ENCODE results near the gene GALNT12. TPM values are rescaled to one million over a fixed set of nuclear protein-coding genes. Genes with fewer than 3 reads are reported as not detected.

The GALNT12 gene
- total RNA-seq, 1 donor from 2014 or later, result 2.5 TPM

DNA sequence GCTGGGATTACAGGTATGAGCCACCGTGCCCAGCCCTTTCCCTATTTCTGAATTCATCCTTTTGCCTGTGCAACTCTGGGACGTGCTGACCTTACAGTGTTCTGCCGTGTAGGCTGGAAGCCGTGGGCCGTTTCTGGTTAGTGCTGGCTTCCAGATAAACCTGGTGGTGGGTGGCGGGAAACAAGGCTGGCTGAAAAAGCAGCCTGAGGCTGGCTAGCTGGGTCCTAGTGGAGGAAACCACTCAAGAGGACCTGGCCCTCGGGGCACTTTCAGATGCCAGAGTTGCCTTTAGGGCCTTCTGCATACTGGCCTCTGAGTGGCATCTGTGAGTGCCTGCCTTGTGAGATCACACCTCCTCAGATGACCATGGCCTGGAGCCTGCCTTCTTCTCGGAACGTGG is 26.9 kb downstream of the GALNT12 start:
- no peak overlapping the region for H3K4me3 Mint-ChIP-seq
- no peak for DNase-seq (ENCODE audit: low spot score)
- no peak overlapping the region for H3K27ac Mint-ChIP-seq
- H3K9me3 Mint-ChIP-seq, result no peaks in the 10 kb centered on the region
- no peaks in the 10 kb centered on the region for H3K4me1 Mint-ChIP-seq (ENCODE audit: low read depth)
- no peaks in the 10 kb centered on the region for H3K36me3 Mint-ChIP-seq (ENCODE audit: low read depth)
- intact Hi-C loops (cut with micrococcal nuclease), result no loop called here
- H3K27me3 Mint-ChIP-seq (ENCODE audit: insufficient read depth), result no peaks in the 10 kb centered on the region

DNA sequence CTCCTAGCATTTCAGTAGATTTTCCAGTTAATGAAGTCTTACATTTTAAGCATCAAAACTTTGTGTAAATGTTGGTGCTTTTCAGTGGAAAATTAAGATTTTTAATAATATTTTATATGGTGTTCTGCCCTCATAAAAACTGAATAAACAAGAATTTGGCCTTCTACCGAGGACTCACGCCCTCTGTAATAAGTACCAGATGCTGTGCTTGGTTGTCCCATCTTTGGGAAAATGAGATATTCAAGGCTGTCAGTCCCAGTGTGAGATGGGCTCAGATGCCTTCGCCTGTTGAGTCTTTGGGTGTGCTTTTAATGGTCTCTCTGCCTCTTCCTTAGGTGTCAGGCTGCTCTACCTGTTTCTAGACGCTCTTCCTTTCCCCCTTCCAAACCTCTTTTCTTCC is 28.7 kb downstream of the GALNT12 start:
- no peaks in the 10 kb centered on the region for H3K36me3 Mint-ChIP-seq (ENCODE audit: low read depth)
- no peak for DNase-seq (ENCODE audit: low spot score)
- no peaks in the 10 kb centered on the region for H3K4me1 Mint-ChIP-seq (ENCODE audit: low read depth)
- intact Hi-C loops (cut with micrococcal nuclease), result no loop called here
- H3K4me3 Mint-ChIP-seq, result no peak overlapping the region
- no peak overlapping the region for H3K27ac Mint-ChIP-seq
- H3K27me3 Mint-ChIP-seq (ENCODE audit: insufficient read depth), result no peaks in the 10 kb centered on the region
- H3K9me3 Mint-ChIP-seq, result no peaks in the 10 kb centered on the region

DNA sequence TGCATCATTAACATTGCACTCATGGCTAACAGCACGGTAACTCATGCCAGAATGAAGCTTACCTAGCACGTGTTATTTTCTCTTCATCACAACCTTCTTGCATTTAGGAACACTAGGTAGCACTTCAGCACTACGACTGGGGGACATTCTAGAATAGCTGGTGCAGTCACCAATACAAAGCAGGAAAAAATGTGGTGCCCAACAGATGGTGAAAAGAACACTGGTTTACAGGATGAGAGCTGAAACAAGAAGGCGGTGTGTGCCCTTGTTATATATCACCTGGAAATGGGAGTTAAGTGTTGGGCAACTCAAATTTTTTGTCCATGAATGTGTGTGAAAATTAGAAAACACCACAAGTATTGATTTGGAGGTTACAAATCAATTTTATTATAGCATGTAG is 30.0 kb downstream of the GALNT12 start:
- no peak overlapping the region for H3K27ac Mint-ChIP-seq
- no peaks in the 10 kb centered on the region for H3K27me3 Mint-ChIP-seq (ENCODE audit: insufficient read depth)
- DNase-seq (ENCODE audit: low spot score), result no peak
- no peaks in the 10 kb centered on the region for H3K9me3 Mint-ChIP-seq
- H3K4me3 Mint-ChIP-seq, result no peak overlapping the region
- no peaks in the 10 kb centered on the region for H3K36me3 Mint-ChIP-seq (ENCODE audit: low read depth)
- intact Hi-C loops (cut with micrococcal nuclease), result no loop called here
- no peaks in the 10 kb centered on the region for H3K4me1 Mint-ChIP-seq (ENCODE audit: low read depth)

DNA sequence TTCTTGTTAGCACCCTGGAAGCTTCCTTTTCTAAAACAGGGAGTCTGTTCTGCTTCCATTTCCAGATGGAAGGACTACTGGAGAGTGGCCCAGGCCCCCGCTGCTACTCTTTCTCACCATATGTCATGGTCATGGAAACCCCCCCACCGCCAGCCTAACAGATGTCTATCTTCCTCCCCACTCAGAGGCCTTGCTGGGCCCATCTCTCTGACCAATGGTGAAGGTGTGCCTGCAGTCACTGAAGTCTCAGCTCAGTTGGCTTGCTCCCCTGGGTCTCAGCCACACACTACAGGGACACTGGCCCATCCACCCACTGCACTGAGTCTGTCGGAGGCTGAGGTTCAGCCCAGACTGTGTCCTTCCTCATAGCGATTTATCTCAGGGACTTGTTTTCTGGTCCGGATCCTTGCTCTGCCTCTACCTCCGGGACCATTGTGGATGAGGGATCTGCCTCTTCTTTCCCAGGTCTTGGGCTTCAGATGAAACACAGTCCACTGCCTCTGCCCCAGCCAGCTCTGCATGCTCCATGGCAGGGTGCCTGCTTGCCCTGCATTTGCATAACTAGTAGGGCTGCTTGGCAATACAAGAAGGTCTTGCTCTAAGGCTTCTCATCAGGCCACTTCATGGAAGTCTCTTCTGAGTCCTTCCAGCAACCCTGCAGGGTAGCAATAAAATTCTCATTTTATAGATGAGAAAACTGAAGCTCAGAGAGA is 30.8 kb downstream of the GALNT12 start:
- intact Hi-C loops (cut with micrococcal nuclease), result no loop called here
- H3K4me1 Mint-ChIP-seq (ENCODE audit: low read depth), result no peaks in the 10 kb centered on the region

DNA sequence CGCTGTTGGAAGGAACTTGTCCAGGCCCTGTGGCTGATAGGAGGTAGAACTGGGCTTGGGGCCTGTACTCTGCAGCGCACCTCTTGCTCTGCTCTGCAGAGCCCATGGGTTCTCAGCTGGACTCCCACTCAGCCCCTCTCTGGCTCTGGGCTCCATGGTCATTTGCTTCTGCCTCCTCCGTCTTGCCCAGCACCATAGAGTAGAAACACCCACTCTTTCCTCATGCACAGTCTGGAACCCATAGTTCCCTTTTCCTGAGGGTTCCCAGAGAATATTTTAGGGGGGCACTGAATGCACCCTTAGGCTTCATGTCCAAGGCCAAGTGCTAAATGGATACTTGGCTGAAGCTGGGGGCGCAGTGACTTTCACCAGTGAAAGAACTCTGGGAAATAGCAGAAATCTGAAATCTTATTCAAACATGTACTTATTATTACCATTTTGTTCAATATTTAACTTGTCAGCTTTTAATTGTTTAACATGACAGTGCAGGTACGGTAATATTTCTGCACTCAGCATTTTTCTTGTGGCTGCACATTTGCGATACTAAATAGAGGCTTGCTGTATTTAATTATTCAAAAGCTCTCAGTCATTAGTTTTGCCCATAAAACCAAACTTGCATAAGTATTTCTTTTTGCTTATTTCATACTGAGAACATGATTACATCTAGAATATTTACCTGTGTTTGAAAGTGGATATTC is 31.5 kb downstream of the GALNT12 start:
- Mint-ChIP-seq H3K4me1 (ENCODE audit: low read depth) (no peaks in the 10 kb centered on the region), H3K9me3 (no peaks in the 10 kb centered on the region), H3K36me3 (ENCODE audit: low read depth) (no peaks in the 10 kb centered on the region), H3K27me3 (ENCODE audit: insufficient read depth) (no peaks in the 10 kb centered on the region), H3K4me3 (no peak overlapping the region), H3K27ac (no peak overlapping the region)
- DNase-seq (ENCODE audit: low spot score), result no peak
- intact Hi-C loops (cut with micrococcal nuclease), result no loop called here

More for the DNA sequence above, 30.8 kb downstream of the GALNT12 start:
- H3K36me3 Mint-ChIP-seq (ENCODE audit: low read depth), result no peaks in the 10 kb centered on the region
- no peaks in the 10 kb centered on the region for H3K9me3 Mint-ChIP-seq
- H3K4me3 Mint-ChIP-seq, result no peak overlapping the region
- H3K27ac Mint-ChIP-seq, result no peak overlapping the region
- no peak for DNase-seq (ENCODE audit: low spot score)
- no peaks in the 10 kb centered on the region for H3K27me3 Mint-ChIP-seq (ENCODE audit: insufficient read depth)

DNA sequence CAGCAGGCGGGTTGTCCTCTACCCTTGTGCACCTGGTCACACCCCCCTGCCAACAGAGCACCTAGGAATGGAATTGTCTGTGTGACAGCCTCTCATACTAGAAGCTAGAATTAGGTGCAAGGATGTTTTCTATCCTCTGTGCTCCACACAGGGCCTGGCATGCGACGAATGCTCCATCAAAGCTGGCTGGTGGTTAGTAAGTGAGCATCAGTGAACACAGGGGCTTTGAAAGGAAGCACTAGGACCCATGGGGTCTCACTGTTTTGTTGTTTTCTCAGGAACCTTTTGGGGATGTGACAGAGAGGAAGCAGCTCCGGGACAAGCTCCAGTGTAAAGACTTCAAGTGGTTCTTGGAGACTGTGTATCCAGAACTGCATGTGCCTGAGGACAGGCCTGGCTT is 32.3 kb downstream of the GALNT12 start:
- intact Hi-C loops (cut with micrococcal nuclease), result no loop called here
- DNase-seq (ENCODE audit: low spot score), result no peak
- H3K4me1 Mint-ChIP-seq (ENCODE audit: low read depth), result no peaks in the 10 kb centered on the region
- H3K36me3 Mint-ChIP-seq (ENCODE audit: low read depth), result no peaks in the 10 kb centered on the region
- no peak overlapping the region for H3K27ac Mint-ChIP-seq
- H3K9me3 Mint-ChIP-seq, result no peaks in the 10 kb centered on the region
- no peak overlapping the region for H3K4me3 Mint-ChIP-seq
- H3K27me3 Mint-ChIP-seq (ENCODE audit: insufficient read depth), result no peaks in the 10 kb centered on the region

DNA sequence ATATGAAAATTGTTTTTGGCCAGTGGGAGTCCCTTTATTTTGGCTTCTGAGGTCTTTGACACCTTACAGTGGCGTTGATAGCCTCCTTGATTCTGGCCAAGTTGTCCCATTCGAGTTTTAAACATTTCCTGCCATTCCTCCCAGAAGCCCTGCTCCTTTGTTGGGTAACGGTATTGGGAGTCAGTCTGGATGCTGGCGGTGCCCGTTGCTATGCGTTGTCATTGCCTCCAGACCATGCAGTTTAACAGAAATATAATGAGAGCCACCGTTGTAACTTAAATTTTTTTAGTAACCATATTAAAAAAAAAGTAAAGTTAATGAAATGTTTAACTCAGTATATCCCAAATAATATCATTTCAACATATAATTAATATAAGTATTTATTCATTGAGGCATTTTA is 35.0 kb downstream of the GALNT12 start:
- no peak for DNase-seq (ENCODE audit: low spot score)
- Mint-ChIP-seq H3K9me3 (no peaks in the 10 kb centered on the region), H3K4me1 (ENCODE audit: low read depth) (no peaks in the 10 kb centered on the region), H3K27me3 (ENCODE audit: insufficient read depth) (no peaks in the 10 kb centered on the region), H3K27ac (no peak overlapping the region), H3K4me3 (no peak overlapping the region), H3K36me3 (ENCODE audit: low read depth) (no peaks in the 10 kb centered on the region)
- intact Hi-C loops (cut with micrococcal nuclease), result no loop called here

DNA sequence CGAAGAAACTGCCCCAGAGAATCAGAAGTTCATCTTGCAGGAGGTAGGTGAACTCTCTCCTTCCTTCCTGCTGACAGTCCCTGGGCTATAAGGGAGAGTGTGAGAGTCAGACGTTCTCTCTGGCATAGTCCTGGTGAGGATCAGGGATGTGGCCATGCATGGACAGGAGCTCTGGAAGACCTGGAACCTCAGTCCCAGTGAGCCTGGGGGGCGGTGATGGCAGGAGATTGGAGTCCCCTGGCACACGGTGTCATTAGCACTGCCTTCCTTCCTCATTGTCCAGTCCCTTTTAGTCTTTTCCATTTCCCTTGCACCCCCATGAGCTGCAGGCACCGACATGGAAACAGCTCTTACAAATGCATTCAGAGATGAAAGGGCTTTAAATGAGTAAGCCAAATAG is 38.6 kb downstream of the GALNT12 start:
- no peak overlapping the region for H3K27ac Mint-ChIP-seq
- H3K36me3 Mint-ChIP-seq (ENCODE audit: low read depth), result no peaks in the 10 kb centered on the region
- H3K9me3 Mint-ChIP-seq, result no peaks in the 10 kb centered on the region

DNA sequence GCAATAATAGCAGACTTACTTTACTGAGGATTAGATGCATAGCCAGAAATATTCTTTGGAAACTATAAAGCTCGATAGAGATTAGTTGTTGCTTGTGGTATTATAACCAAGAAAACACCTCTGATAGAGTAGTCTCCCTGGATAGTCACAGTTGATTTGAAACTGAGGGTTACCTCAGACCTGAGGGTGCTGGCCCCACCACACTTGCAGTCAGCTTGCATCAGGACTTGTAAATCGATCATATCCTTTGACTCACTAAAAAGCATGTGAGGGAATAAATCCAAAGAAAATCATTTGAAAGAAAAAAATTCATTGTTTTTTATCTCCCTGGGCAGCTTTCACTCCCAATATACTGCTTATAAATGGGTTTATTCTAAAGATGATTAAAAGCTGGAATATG is 39.4 kb downstream of the GALNT12 start:
- Mint-ChIP-seq H3K4me3 (no peak overlapping the region), H3K27me3 (ENCODE audit: insufficient read depth) (no peaks in the 10 kb centered on the region), H3K36me3 (ENCODE audit: low read depth) (no peaks in the 10 kb centered on the region), H3K4me1 (ENCODE audit: low read depth) (peaks cover 9% of the 10 kb centered on the region), H3K9me3 (no peaks in the 10 kb centered on the region), H3K27ac (no peak overlapping the region)
- DNase-seq (ENCODE audit: low spot score), result no peak
- intact Hi-C loops (cut with micrococcal nuclease), result loop anchor here (5.0 kb wide), 1 partner anchor 1750 kb away; no protein-coding TSS in a partner anchor

More for the DNA sequence above, 38.6 kb downstream of the GALNT12 start:
- no peak overlapping the region for H3K4me3 Mint-ChIP-seq
- H3K27me3 Mint-ChIP-seq (ENCODE audit: insufficient read depth), result no peaks in the 10 kb centered on the region
- DNase-seq (ENCODE audit: low spot score), result no peak
- H3K4me1 Mint-ChIP-seq (ENCODE audit: low read depth), result peaks cover under 1% of the 10 kb centered on the region
- intact Hi-C loops (cut with micrococcal nuclease), result loop anchor here (5.0 kb wide), 1 partner anchor 1751 kb away; no protein-coding TSS in a partner anchor

DNA sequence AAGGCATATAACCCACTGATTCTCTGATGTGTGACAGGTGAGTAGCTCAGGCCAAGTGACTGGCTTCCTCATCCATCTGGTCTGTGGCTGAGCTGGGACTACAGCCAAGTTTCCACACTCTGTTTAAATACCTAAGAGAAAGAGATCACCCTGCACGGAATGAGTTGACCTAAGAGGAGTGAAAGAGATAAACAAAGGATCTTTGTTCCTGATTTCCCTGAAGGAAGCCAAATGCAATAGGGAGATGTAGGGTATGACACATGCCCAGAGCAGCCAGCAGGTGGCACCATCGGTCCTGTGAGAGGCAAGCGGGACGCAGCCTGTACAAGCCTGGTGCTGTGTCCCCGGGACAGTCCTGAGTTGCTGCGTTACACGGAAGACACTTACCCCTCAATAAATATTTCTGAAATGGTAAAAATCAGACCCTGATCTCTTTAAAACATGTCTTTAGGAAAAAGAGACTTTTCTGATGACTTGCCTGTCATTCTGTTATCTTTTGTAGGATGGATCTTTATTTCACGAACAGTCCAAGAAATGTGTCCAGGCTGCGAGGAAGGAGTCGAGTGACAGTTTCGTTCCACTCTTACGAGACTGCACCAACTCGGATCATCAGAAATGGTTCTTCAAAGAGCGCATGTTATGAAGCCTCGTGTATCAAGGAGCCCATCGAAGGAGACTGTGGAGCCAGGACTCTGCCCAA is 41.1 kb downstream of the GALNT12 start:
- no peaks in the 10 kb centered on the region for H3K27me3 Mint-ChIP-seq (ENCODE audit: insufficient read depth)
- H3K36me3 Mint-ChIP-seq (ENCODE audit: low read depth), result no peaks in the 10 kb centered on the region
- peaks cover 10% of the 10 kb centered on the region for H3K4me1 Mint-ChIP-seq (ENCODE audit: low read depth)
- H3K4me3 Mint-ChIP-seq, result no peak overlapping the region
- no peak overlapping the region for H3K27ac Mint-ChIP-seq
- peak; percentile 57 for DNase-seq (ENCODE audit: low spot score)
- no peaks in the 10 kb centered on the region for H3K9me3 Mint-ChIP-seq
- intact Hi-C loops (cut with micrococcal nuclease), result loop anchor here (1.0 to 5.0 kb wide), 3 partner anchors 127 to 1749 kb away; no protein-coding TSS in a partner anchor

DNA sequence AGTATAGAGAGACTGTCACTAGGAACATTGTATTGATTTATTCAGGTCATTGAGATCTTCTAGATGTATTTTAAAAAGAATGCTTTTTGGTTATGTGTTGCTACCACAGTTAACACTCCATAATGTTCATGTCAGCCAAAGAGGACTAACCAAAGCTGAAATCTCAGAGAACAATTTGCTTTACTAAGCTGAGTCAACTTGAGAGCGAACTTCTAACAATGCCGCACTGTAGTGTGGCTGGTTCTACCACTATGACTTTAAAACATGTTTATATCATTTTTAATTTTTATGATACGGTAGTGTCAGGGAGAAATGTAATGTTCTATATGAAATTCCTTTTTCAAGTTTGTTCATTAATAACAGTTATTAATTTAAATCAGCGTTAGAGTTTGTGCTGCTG is 42.1 kb downstream of the GALNT12 start:
- Mint-ChIP-seq H3K27me3 (ENCODE audit: insufficient read depth) (no peaks in the 10 kb centered on the region), H3K27ac (no peak overlapping the region), H3K4me3 (no peak overlapping the region), H3K9me3 (peaks cover under 1% of the 10 kb centered on the region), H3K36me3 (ENCODE audit: low read depth) (no peaks in the 10 kb centered on the region), H3K4me1 (ENCODE audit: low read depth) (peaks cover 10% of the 10 kb centered on the region)
- intact Hi-C loops (cut with micrococcal nuclease), result loop anchor here (5.0 kb wide), 1 partner anchor 1748 kb away; no protein-coding TSS in a partner anchor
- no peak for DNase-seq (ENCODE audit: low spot score)

DNA sequence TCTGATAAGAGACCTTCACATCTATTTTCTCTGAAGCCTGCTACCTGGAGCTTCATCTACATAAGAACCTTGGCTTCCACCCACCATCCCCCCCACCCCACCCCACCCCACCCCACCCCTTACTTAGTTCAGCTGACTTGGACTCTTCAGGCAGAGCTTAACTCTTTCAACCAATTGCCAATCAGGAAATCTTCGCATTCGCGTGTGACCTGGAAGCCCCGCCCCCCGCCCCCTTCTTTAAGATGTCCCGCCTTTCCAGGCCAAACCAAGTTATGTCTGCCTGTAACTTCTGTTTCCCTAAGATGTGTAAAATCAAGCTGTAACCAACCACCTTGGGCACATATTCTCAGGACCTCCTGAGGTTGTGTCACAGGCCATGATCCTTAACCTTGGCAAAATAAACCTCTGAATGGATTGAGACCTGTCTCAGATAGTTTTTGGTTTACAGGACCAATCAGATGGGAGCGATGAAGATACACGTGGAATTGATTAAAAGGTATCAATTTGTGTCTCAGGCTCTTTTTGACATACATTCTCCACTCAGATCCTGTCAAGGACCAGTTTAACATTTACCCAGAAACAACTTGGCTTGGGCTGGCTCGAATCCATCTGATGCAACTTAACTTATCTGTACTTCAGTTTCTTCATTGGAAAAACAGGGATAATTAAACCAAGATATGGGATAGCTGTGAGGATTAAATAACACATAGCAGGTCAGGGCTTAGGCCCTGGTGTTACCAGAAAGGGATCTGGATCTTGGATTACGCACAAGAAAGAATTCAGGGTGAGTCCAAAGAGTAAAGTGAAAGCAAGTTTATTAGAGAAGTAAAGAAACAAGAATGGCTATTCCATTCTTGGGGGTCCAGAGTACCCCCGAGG is 43.6 kb downstream of the GALNT12 start:
- no peak overlapping the region for H3K27ac Mint-ChIP-seq
- intact Hi-C loops (cut with micrococcal nuclease), result no loop called here
- peaks cover 10% of the 10 kb centered on the region for H3K4me1 Mint-ChIP-seq (ENCODE audit: low read depth)
- no peaks in the 10 kb centered on the region for H3K27me3 Mint-ChIP-seq (ENCODE audit: insufficient read depth)
- H3K4me3 Mint-ChIP-seq, result no peak overlapping the region
- H3K36me3 Mint-ChIP-seq (ENCODE audit: low read depth), result peaks cover 1% of the 10 kb centered on the region
- no peak for DNase-seq (ENCODE audit: low spot score)
- H3K9me3 Mint-ChIP-seq, result peaks cover 11% of the 10 kb centered on the region
